Measurements from ENCODE around the gene IL22RA2.
A peak's percentile ranks its signal among the peaks of the same experiment; 100 is the strongest.

DNA sequence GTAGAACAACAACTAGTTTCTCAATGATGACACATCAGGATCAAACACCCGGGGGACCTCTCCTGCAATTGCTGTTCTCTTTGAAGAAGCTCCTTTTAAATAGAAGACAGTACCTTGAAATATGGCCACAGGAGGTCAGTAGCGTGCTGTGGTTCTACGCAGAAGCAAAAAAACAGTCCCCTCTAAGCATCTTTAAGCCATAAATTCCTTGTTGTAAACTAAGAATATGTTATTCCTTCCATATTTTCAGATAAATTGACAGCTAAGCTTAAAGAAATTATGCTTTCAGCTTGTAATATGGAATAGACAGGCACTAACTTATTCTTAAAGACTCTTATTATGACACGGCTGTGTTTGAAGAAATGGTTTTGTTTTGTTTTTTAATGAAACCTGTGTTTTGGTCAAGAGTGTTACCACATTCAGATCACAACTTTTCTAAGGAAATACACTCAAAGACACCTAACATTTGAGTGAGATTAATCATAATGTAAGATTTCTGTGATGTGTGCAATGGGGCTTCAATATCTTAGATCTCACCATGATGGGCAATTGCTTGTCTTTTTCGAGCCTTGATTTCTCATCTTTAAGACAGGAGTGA lies 78.9 kb downstream of the IL22RA2 start:
- TF ChIP-seq, protein P1, sequence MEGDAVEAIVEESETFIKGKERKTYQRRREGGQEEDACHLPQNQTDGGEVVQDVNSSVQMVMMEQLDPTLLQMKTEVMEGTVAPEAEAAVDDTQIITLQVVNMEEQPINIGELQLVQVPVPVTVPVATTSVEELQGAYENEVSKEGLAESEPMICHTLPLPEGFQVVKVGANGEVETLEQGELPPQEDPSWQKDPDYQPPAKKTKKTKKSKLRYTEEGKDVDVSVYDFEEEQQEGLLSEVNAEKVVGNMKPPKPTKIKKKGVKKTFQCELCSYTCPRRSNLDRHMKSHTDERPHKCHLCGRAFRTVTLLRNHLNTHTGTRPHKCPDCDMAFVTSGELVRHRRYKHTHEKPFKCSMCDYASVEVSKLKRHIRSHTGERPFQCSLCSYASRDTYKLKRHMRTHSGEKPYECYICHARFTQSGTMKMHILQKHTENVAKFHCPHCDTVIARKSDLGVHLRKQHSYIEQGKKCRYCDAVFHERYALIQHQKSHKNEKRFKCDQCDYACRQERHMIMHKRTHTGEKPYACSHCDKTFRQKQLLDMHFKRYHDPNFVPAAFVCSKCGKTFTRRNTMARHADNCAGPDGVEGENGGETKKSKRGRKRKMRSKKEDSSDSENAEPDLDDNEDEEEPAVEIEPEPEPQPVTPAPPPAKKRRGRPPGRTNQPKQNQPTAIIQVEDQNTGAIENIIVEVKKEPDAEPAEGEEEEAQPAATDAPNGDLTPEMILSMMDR (optimal IDR thresholded peaks at IDR 0.05 in 1 of 3, IDR thresholded peaks at IDR 0.05 in 1 of 3, conservative IDR thresholded peaks at IDR 0.05 in 1 of 3; ENCODE audit: extremely low read depth in 1 of 3, insufficient read depth in 2 of 3, low read length in 3 of 3) = peak; percentile 62 to 73 (median 64)
- TF ChIP-seq EZH2 (IDR thresholded peaks at IDR 0.05; ENCODE audit: low read length) = no peak
